Suppressor macrophage treated with lipopolysaccharide for 1 hour (primary cell): ENCODE data around the gene CDH4.

Source experiments
- DNase-seq, 3 donors: peaks; one replicate each; pipeline ENCODE4 v3.0.0-alpha.2; 2020 to 2022

CDH4 gene

DNA sequence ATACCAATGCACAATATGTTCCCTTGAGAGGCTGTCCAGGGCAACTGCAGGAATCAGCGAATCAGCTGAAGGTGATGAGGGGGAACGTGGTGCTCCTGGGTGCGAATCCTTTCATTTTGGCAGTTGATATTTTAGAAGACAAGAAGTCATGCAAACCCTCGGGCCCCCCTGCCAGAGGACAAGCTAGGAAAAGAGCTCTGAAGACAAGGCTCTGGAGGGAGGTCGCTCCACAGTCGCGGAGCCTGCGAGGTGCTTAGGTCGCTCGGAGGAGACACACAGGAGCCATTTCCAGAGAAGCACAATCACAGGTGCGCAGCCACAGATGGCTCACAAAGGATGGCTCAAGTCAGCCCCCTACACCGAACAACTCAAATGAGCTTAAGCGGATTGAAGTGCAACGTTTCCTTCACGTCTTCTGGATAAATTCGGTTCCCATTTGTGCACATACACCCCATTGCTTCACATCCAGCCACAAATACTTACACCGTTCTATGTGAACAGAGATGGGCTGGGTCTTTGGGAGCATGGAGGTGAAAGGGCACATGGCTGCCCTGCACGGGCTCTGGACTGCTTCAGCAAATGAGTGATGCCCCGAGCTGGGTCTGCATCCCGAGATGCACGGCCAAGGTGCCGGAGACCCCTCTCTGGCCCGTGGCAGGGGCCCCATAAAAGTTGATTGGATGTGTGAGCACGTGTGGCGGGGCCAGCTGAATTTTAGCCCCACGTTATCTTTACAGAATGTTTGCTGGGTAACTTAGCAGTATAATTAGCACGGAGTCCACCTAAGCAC, 527.3 kb downstream of the CDH4 start:
- DNase-seq: no peak

DNA sequence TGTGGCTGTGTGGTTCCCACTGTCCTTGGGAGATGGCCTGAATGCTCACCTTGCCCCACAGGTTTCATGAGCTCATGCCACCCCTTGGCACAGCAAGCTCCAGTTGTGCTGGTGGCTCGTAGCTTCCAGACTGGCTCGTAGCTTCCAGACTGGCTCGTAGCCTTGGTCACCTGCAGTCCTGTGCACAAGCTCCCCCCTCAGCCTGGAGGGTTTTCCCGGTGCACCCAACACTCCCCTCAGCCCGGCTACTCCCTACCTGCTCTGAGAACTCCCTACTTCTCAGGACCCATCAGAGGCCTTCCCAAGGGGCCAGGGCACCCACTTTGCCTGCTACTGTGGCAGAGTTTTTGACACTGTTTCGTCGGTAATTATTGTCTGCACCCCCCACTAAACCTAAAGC, 528.0 kb downstream of the CDH4 start:
- no peak for DNase-seq

DNA sequence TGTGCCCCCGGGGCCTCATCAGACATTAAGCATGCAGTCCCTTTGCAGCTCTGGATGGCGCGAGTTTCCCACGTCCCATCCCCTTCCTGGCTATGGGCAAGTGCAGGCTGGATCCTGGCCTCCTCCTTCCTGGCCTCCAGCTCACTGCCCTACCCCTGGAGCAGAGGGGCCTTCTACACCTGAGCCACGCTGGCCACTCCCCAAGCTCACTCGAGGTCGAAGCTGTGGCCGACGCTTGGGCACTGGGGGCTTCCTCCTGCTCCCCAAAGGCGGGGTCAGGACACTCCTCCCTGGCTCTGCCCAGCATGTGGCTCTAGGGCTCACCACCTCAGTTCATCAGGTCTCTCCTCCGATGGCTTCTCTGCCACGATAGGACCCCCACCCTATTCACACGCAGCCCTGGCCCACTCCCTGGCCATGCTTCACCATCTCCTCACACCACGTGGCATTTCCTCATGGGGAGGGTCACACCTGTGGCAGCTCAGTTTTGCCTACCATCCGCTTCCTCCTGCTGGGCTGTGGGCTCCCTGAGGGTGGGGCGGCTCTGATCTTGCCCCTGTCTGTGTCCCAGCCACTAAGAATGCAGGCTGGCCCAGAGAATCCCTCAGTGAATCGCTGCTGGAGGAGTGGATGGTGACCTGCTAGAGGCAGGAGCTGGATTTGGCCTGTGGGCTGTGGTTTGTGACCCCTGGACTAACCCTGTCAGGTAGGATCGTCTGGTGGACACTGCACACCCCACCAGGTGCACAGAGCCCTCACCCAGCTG, 532.9 kb downstream of the CDH4 start:
- DNase-seq: no peak

DNA sequence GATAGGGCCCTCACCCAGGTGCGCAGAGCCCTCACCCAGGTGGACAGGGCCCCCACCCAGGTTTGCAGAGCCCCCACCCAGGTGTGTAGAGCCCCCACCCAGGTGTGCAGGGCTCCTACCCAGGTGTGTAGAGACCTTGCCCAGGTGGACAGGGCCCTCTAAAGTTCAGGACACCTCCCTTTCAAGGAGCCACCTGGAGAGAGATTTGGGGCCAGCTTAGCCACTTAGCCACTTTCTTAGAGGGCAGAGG, 533.4 kb downstream of the CDH4 start:
- DNase-seq: no peak

DNA sequence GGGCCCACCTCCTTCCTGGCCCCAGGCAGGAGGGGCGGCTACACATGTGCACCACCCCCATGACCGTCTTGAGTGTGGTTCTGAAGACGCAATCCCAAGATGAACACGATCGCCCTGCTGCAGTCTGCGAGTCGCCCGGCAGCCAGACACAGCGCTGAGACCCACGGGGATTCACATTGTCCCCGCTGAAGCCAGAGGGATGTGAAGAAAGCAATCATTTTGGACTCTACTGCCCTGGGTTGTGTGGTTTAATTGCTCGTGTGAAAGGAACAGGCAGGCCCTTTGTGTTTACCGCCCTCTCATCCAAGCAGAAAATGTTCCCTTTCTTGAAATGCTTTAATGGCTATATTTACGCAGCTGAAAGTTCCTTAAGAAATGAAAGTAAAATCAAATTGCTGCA, 534.2 kb downstream of the CDH4 start:
- no peak for DNase-seq

DNA sequence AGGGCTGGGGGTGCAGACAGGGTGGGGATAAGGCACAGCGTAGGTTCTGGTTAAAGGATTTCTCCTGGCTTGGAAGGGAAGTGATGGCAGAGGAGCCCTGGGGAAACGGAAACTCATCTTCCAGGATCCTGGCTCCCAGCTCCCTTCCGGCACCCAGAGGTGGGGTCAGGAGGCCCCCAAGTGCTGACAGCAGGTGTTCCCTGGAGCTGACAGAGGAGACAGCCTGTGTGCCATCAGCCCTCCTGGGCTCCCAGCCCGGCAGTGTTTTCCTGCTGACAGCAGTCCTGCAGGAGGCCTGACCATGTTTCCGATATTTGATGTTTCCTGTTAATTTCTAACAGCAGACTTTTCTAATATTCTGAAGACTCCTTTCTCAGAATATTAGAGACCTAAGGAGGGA, 536.3 kb downstream of the CDH4 start:
- no peak for DNase-seq

DNA sequence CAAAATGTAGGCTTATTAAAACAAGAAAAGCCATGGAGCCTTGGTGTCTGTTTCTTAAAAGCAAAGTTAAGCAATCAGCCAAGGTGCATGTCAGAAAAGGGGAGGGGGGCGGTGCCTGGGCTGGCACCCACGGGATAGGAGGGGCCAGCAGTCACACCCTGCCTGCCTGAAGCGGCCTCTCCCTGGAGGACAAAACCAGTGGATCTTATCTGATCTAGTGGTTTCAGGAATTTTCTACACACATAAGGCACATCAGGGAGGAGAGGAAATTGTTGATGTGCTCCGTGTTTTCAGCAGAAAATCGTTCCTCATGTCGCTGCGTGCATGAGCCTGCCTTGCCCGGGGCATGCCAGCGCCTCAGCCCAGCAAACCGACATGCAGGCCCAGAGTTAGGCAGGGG, 537.3 kb downstream of the CDH4 start:
- no peak for DNase-seq

DNA sequence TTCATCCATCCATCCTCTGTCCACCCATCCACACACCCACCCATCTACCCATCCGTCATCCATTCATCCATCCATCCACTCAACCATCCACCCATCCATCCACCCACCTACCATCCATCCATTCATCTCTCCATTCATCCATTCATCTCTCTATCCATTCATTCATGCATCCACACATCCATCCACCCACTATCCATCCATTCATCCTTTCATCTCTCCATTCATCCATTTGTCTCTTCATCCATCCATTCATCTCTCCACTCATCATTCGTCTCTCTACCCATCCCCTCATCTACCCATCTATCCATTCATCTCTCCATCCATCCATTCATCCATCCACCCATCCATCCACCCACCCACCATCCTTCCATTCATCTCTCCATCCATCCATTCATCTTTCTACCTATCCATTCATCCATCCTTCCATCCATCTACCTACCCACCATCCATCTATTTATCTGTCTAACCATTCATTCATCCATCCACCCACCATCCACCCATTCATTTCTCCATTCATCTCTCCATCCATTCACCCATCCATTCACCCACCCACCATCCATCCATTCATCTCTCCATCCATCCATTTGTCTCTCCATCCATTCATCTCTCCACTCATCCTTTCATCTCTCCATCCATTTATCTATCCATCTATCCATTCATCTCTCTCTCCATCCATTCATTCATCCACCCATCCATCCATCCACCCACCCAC, 538.2 kb downstream of the CDH4 start:
- DNase-seq: no peak

DNA sequence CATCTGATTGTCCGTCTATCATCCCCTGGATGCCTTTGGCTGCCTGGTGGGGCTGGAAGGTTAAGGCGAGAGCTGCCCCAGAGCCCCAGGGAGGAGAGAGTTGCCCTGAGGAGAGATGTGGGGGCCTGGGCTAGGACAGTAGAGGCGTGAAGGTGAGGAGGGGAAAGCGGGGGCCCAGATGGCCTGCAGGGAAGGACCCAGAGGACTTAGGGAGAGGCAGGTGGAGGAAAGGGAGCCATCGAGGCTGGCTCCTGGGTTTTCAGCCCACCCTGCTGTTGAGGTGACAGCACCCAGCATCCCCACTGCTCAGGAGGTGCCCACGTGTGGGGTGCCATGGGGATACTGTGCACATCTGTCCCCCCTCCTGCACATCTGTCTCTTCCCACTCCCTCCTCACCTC, 539.9 kb downstream of the CDH4 start:
- no peak for DNase-seq

DNA sequence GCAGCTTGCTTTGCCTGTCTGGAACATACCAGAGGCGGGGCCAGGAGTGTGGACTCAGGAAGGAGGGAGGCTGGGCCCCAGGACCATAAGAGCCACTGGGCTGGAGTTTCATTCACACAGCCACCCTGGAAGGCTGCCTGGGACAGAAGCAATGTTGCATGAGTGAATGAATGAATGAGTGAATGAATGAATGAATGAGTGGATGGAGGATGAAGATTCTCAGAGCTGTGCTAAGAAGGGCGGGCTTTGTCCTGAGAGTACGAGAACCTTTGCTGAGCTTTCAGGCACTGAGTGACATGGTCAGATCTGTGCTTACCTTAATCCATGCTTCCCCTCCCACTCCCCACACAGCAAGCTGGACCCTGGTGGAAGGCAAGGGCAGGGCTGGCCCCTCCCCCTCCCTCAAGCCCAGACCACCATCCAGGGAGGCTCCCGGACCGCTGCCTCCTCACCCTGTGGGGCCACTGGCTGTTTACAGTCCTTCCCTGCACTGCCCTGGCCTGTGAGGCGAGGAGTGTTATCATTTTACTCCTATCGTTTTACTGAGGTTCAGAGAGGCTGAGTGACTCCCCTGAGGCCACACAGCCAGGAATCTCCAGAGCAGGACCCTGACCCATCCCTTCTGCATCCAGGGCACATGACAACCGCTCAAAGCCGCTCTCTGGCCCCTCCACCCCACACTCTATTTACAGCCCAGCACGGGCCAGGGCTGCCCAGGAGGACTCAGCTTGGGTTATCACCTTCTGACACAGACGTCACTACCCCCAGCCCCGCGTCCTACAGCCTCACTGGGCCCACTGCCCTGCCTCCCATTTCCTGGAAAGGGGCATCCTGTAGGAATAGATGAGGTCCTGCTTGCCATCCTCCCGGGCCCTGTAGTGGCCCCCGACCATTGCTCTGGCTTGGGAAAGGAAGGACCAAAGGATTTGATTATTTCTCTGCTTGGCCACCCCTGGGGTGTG, 543.9 kb downstream of the CDH4 start:
- no peak for DNase-seq

DNA sequence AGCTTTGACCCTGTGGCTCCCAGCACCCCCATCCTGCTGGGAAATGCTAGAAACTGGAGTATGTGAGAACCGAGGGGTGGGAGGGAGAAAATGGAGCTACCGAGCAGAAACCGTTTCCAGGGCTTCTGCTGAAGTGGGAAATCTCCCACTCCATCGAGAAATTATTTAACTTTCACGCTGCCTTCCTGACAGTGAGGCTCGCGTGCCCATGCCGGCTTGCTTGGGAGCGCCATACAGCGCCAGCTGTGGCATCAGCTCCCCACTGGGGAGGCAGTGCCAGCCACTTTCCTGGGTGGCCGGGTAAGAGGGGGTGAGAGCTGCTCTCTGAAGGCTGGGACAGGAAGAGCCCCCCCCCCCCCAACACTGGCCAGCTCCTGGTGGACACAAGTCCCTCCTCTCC, 544.7 kb downstream of the CDH4 start:
- no peak for DNase-seq

DNA sequence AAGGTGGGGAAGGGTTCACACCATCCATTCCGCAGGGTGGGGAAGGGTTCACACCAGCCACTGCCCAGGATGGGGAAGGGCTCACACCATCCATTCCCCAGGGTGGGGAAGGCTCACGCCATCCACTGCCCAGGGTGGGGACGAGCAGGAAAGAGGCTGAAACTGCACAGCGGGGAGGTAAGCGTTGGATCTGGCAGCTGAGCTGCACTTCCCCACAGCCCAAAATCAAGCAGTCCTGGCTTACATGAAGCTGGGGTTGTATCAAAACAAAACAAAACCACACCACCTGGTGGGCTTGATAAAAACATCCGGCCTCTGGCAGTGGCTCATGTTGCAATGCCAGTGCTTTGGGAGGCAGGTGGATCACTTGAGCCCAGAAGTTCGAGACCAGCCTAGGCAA, 545.1 kb downstream of the CDH4 start:
- DNase-seq: no peak

DNA sequence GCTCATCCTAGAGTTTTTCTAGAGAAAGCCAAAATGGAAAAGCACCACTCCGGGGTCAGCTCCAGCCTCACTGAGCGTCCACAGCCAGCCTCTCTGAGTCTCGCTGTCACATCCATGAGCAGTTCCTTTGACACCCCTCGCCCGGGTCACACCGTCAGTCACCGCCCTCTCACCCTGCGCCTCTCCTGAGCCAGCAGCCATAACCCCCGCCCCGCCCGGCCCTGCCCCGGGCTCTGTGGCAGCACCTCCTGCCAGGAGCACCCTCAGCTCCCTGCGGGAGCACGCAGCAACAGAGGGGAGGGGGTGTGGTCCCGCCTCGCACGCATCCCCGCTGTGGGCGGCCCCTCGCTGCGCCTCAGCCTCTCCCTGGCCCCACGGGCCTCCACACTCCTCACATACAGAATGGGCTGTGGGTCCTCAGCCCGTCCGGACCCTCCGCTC, 545.9 kb downstream of the CDH4 start:
- DNase-seq: no peak

DNA sequence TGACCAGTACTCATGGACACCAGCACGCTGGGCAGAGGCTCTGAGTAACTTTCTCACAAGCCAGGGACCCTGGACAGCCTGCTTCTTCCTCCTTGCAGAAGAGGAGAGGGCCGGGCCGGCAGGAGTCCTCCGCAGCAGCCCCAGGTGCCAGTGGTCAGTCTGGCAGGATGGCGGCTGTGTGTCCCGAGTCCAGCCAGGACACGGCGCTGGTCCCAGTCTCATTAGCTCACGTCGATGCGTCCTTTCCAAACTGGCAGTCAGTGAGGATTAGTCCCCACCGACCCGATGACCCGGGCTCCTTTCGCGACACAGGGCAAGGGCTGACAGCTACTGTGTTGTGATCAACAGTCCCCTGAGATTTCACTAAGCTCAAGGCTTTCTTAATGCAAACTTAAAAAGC, 546.6 kb downstream of the CDH4 start:
- DNase-seq: no peak

DNA sequence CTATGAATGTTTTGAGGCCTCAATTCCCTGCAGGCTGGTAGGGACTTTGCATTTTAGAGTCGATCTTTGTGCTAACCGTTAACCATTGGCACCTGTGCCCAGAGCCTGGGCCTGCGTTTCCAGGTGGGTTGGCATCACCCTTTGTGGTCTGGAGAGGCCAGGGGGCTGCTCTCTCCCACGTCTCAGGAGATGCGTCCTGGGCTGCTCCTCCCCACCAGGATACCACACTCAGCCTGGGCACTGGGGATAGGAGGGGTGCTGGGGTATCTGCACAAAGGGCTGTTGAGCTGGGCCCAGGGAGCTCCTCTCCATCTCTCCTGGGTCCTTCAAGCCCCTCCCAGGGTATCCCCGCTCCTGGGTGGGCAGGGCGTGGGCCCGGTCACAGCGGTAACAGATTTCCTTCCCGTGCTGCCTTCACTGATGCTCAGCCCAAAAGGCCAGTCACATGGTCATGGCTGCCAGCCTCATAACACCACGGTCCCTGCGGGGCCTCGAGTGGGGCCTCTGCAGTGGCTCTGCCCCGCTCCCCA, 547.4 kb downstream of the CDH4 start:
- no peak for DNase-seq

DNA sequence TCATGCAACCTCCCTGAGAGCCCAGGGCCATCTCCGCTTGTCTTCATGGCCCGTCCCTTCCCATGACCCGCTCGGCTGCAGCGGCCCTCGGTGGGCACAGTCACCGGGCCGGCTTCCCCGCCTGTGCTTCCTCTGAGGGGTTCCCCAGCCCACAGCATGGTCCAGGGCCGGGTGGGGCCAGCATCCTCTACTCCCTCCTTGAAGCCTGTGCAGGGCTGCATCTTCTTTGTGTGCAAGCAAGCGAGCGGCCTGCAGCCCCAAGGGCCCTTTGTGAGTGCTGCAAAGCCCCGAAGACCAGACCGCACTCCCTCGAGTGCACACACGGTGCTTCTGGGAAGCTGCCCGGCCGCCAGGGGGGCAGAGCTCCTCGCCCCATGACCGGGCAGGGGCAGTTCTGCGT, 547.9 kb downstream of the CDH4 start:
- DNase-seq: no peak

DNA sequence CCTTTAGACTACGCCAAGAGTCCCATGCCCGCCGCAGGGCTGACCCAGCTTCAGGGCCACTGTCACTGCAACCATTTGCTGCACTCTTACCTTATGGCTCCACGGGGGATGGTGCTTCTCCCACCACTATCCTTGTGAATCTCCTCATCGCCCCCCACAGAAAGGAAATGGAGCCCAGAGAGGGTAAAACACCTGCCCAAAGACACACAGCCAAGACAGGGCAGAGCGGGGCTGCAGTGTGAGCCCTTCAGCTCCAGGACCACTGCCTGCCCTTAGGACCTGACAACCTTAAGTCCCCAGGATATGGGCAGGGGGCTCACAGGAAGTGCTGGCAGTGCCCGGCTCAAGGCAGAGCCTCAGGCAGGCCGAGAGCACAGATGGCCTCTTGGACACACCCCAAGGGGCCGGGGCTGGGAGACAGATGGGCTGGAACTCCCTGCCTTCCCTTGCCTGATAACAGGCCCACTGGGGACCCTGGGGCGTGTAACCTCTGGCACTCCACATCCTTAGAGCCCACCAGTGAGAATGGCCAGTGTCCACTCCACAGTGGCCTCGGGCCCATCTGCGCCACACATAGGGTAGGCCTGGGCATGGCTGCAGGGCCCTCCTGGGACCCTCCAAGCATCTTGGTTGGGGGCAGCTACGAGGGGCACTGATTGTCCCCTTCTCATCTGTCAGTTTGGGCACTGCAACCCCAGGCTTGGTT, 548.5 kb downstream of the CDH4 start:
- no peak for DNase-seq

DNA sequence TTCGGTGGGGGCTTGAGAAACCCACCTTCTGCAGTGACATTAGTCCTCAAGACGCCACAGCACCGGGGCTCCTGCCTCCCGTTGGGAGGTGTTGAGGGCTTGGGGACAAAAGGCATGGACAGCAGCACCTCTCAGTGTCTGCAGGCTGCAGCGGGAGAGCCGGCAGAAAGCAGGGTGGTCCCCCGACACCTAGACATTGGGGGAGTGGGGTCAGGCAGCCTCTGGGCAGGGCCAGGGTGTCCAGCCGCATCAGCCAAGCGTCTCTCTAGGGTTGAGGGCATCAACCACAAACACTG, 549.0 kb downstream of the CDH4 start:
- DNase-seq: no peak

DNA sequence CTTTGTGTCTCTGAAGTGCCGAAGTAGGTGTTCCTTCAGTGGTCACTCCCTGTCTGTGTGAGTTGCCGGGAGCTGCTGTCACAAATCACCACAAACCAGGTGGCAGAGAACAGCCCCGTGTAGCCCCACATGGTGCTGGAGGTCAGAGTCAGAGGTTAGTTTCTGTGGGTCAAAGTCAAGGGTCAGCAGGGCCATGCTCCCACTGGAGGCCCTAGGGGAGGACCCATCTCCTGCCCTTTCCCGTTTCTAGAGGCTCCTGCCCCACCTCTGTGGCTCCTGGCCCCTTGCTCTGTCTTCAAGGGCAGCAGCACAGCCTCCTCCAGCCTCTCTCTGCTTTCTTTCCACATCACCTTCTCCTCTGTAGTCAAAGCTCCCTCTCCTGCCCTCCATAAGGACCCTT, 549.4 kb downstream of the CDH4 start:
- DNase-seq: no peak

DNA sequence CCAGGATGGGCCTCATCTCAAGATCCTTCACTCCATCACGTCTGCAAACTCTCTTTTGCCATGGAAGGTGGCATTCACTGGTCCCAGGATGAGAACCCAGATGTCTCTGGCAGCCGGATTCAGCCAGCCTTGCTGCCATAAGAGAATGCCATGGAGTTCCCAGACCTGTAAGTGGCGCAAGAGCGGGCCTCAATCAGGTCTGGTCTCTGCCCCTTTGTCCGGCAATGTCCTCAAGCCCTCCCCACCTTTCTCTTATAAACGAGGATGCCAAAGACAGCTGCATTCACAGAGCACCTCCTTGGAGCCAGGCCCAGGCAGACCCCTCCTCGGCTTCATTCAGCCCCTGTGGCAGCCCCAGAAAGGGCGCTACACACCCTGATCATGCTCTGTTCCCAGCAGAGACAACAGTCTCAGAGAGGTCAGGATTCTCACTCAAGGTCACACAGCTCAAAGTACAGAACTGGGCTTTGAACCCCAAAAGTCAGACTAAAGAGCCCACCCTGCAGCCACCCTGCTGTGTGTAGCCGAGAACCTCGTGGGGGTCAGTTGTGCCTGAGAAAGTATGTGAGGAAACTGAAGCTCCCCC, 549.9 kb downstream of the CDH4 start:
- DNase-seq: no peak

DNA sequence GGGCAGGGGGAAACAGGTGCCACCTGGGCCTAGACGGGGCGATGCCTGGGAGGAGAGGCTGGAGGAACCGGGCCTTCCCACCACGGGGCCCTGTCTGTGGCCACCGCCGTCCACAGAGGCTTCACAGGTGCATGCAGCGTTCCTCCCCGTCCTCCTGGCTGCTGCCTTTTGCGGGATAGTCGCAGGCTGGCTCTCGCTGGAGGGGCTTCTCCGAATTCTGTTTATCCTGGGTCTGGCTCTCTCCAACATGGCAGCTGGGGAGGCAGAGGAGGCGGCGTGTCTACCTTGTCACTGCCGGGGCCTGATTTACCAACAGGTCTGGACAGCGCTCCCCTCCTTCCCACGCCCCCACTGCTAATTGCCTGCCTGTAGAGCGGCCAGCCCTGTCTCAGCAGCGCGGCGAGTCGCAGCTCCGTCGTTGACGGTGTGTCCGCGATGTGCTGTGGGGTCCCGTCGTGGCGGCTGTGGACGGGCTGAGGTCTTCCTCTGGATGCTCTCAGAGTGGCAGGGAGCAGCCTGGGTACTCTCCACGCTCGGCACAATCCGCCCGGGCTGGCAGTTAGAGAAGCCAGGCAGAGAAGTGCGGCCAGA, 550.8 kb downstream of the CDH4 start:
- DNase-seq: no peak
